Spleen (tissue), 11 donors: ENCODE measurements around the gene ABCC1. TPM values are rescaled to one million over a fixed set of nuclear protein-coding genes. Genes with fewer than 3 reads are reported as not detected.

ENCODE experiments used
- DNase-seq: peaks from one replicate; pipeline ENCODE4 v3.0.0-alpha.2; 2020
- H3K27ac ChIP-seq, 8 donors: fragments of 200-600 bp; sonication (generic) in 7 of 8; 1 replicate in 4 of 8; 2 replicates in 4 of 8; pipeline versions ENCODE4 v1.5.0 to v1.8.0; 2016 to 2021; ENCODE audit warnings: inconsistent platforms in 4 of 8, mild to moderate bottlenecking in 4 of 8, moderate library complexity in 1 of 8
- H3K27me3 ChIP-seq, 7 donors: fragments of 200-600 bp; sonication (generic) in 6 of 7; replicated peaks in 1 of 7; 1 replicate in 4 of 7; 2 replicates in 3 of 7; pipeline versions ENCODE4 v1.5.0 to v1.8.0; 2016 to 2021; ENCODE audit warnings: inconsistent platforms in 3 of 7, mild to moderate bottlenecking in 1 of 7
- H3K36me3 ChIP-seq, 6 donors: fragments of 200-600 bp; sonication (generic) in 5 of 6; 1 replicate in 4 of 6; 2 replicates in 2 of 6; pipeline versions ENCODE4 v1.5.0 to v1.8.0; 2016 to 2021; ENCODE audit warnings: inconsistent platforms in 2 of 6
- H3K4me1 ChIP-seq, 6 donors: fragments of 200-600 bp; sonication (generic) in 5 of 6; 1 replicate in 3 of 6; 2 replicates in 3 of 6; pipeline versions ENCODE4 v1.5.0 to v1.8.0; 2016 to 2021; ENCODE audit warnings: inconsistent platforms in 3 of 6
- H3K4me3 ChIP-seq, 8 donors: fragments of 200-600 bp; sonication (generic) in 7 of 8; 1 replicate in 4 of 8; 2 replicates in 4 of 8; pipeline versions ENCODE4 v1.5.0 to v1.8.0; 2016 to 2021; ENCODE audit warnings: inconsistent platforms in 4 of 8, mild to moderate bottlenecking in 4 of 8, moderate library complexity in 2 of 8
- H3K9me3 ChIP-seq, 8 donors: fragments of 200-600 bp; sonication (generic) in 7 of 8; 1 replicate in 4 of 8; 2 replicates in 4 of 8; pipeline versions ENCODE4 v1.5.0 to v1.8.0; 2016 to 2021; ENCODE audit warnings: inconsistent platforms in 4 of 8
- CTCF ChIP-seq, 11 experiments: fragments of 200-600 bp in 7 of 11; fragments of 450-650 bp in 4 of 11; sonication (generic) in 4 of 11; IDR thresholded peaks in 8 of 11; conservative IDR thresholded peaks in 3 of 11; 1 replicate in 7 of 11; 2 replicates in 4 of 11; pipeline versions ENCODE4 v1.4.0 to v1.8.0; 2016 to 2021; ENCODE audit warnings: antibody characterized with exemption in 11 of 11, inconsistent platforms in 4 of 11, mild to moderate bottlenecking in 1 of 11
- POLR2A ChIP-seq, 3 donors: fragments of 450-650 bp; IDR thresholded peaks; one replicate each; pipeline ENCODE4 v1.5.1; 2017; ENCODE audit warnings: antibody characterized with exemption in 3 of 3, mild to moderate bottlenecking in 1 of 3
- POLR2AphosphoS5 ChIP-seq, 3 donors: sonication (generic); formaldehyde crosslinking; IDR thresholded peaks; one replicate each; pipeline ENCODE4 v1.5.1; 2017; ENCODE audit warnings: antibody characterized with exemption in 3 of 3
- WGBS, 5 donors: extraction: QIAGEN DNeasy Blood & Tissue Kit in 3 of 5; methylation state at CpG; one replicate each; pipeline versions ENCODE4 v1.1.5 to v1.1.7; 2013 to 2018; 5-methylcytosine and 5-hydroxymethylcytosine counted together
- intact Hi-C: fragments of 100-400 bp; cut with DNase I; formaldehyde crosslinking; loops from one replicate; pipeline ENCODE4 v1.15.0; 2023; ENCODE audit warnings: low total_unique reads
- polyA plus RNA-seq, 3 donors: library from polyadenylated mRNA; stranded (reverse); fragments of 200-250 nt; gene quantifications; one replicate each; pipeline ENCODE4 v1.2.1, GENCODE V29; 2013
- total RNA-seq, 7 donors: library from RNA; depleted of rRNA in 3 of 7; stranded (reverse); fragments of >200 nt in 3 of 7; fragmentation: NEBNext Ultra II Directional in 4 of 7; extraction: Animal tissue kit (Norgen Biotek cat#: 25700) in 4 of 7; gene quantifications; one replicate each; pipeline versions ENCODE4 v1.1.0 to v1.2.1, GENCODE V29; 2016 to 2021
- donor health status: healthy with polysubstance abuse.
- donor health status: DM: no; HTN: no; CAD: no; lungs with moderate emphysema.
- donor health status: DM: no; HTN: no; CAD: no.
- donor health status: Bipolar disorder and iron deficiency.
- donor health status: healthy.
- donor health status: DM: no; HTN: no; CAD: no.
- donor health status: DM: yes; HTN: yes; CAD: no.

Gene ABCC1
- total and polyA plus RNA-seq, 10 donors, result 7.8 to 65.7 (median 52.5) TPM

- Histone ChIP-seq H3K27me3 (no peaks in the 10 kb centered on the region), H3K4me3 (no peak overlapping the region), H3K4me1 (peaks cover 3 to 55% (median 27%) of the 10 kb centered on the region in 6 donors), H3K9me3 (no peaks in the 10 kb centered on the region), H3K36me3 (peaks cover 3 to 76% (median 29%) of the 10 kb centered on the region in 6 donors), H3K27ac (peak overlapping the region in 5 of 8 donors; percentile 34 to 71 (median 61))
- TF ChIP-seq CTCF (IDR thresholded peaks at IDR 0.05 in 8 of 11, conservative IDR thresholded peaks at IDR 0.05 in 3 of 11) (no peak), POLR2AphosphoS5 (IDR thresholded peaks at IDR 0.05) (no peak), POLR2A (IDR thresholded peaks at IDR 0.05) (no peak)
- intact Hi-C loops, result no loop called here
- no peak for DNase-seq
- 56 to 74% (median 60%) methylated on average over 9 of the region's 9 CpGs for WGBS, 5 donors
Observed at GRCh38 chr16:16021646-16021987, 72.2 kb downstream of the ABCC1 start.

- Histone ChIP-seq H3K36me3 (peaks cover 3 to 73% (median 25%) of the 10 kb centered on the region in 6 donors), H3K27me3 (no peaks in the 10 kb centered on the region), H3K4me1 (peaks cover 3 to 60% (median 29%) of the 10 kb centered on the region in 6 donors), H3K9me3 (no peaks in the 10 kb centered on the region), H3K27ac (peak overlapping the region in 6 of 8 donors; percentile 34 to 71 (median 58)), H3K4me3 (no peak overlapping the region)
- WGBS, 5 donors, result 38 to 64% (median 44%) methylated on average over 8 to 10 of the region's 10 CpGs
- intact Hi-C loops, result no loop called here
- peak; percentile 85 for DNase-seq
- TF ChIP-seq POLR2A (IDR thresholded peaks at IDR 0.05), result no peak
- TF ChIP-seq POLR2AphosphoS5 (IDR thresholded peaks at IDR 0.05), result peak; percentile 76 to 86 (median 80)
Observed at GRCh38 chr16:16021988-16022682, 72.7 kb downstream of the ABCC1 start.

- H3K27ac ChIP-seq, result peak overlapping the region in 6 of 8 donors; percentile 34 to 71 (median 58)
- H3K9me3 ChIP-seq, result no peaks in the 10 kb centered on the region
- peaks cover 3 to 73% (median 23%) of the 10 kb centered on the region in 6 donors for H3K36me3 ChIP-seq
- DNase-seq, result no peak
- WGBS, 5 donors, result 68 to 78% (median 74%) methylated on average over 5 of the region's 5 CpGs
- H3K27me3 ChIP-seq, result no peaks in the 10 kb centered on the region
- no peak overlapping the region for H3K4me3 ChIP-seq
- H3K4me1 ChIP-seq, result peaks cover 3 to 64% (median 32%) of the 10 kb centered on the region in 6 donors
- no peak for TF ChIP-seq CTCF (IDR thresholded peaks at IDR 0.05 in 8 of 11, conservative IDR thresholded peaks at IDR 0.05 in 3 of 11)
- no peak for TF ChIP-seq POLR2AphosphoS5 (IDR thresholded peaks at IDR 0.05)
- no peak for TF ChIP-seq POLR2A (IDR thresholded peaks at IDR 0.05)
- intact Hi-C loops, result no loop called here
Observed at GRCh38 chr16:16022683-16023064, 73.3 kb downstream of the ABCC1 start.

GRCh38 chr16:16025214-16025968 is 76.0 kb downstream of the ABCC1 start:
- H3K9me3 ChIP-seq, result no peaks in the 10 kb centered on the region
- H3K27ac ChIP-seq, result peak overlapping the region in 3 of 8 donors; percentile 4 to 46 (median 7)
- no peaks in the 10 kb centered on the region for H3K27me3 ChIP-seq
- intact Hi-C loops, result no loop called here
- peaks cover 0 to 65% (median 8%) of the 10 kb centered on the region in 6 donors for H3K36me3 ChIP-seq
- TF ChIP-seq CTCF (IDR thresholded peaks at IDR 0.05 in 8 of 11, conservative IDR thresholded peaks at IDR 0.05 in 3 of 11), result no peak
- TF ChIP-seq POLR2A (IDR thresholded peaks at IDR 0.05), result no peak
- peak in 1 of 3 donors; percentile 40 for TF ChIP-seq POLR2AphosphoS5 (IDR thresholded peaks at IDR 0.05)
- WGBS, 5 donors, result 57 to 82% (median 77%) methylated on average over 9 to 11 of the region's 11 CpGs
- H3K4me3 ChIP-seq, result no peak overlapping the region
- DNase-seq, result no peak
- H3K4me1 ChIP-seq, result peaks cover 3 to 91% (median 37%) of the 10 kb centered on the region in 6 donors
